ENCODE results near the gene FTH1.
A peak's percentile ranks its signal among the peaks of the same experiment; 100 is the strongest.

The FTH1 gene

DNA sequence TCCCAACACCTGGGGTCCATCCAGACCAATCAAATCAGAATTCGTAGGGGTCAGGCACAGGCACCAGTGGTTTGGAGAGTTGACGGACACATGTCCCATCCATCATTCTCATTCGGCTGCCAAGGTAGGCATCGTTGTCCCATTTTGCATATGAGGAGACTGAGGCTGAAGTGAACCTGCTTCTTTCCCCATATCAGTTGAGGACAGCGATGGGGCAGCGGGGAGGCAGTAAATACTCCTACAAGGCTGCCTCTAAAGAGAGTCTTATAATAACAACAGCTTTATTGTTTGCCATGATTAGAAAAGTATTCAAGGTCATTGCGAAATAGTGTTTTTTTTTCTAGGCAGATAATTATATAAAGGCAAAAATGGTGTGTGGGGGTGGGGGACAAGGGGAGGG, 18.9 kb downstream of the FTH1 start:
- DNase-seq (ENCODE audit: low spot score), result no peak

DNA sequence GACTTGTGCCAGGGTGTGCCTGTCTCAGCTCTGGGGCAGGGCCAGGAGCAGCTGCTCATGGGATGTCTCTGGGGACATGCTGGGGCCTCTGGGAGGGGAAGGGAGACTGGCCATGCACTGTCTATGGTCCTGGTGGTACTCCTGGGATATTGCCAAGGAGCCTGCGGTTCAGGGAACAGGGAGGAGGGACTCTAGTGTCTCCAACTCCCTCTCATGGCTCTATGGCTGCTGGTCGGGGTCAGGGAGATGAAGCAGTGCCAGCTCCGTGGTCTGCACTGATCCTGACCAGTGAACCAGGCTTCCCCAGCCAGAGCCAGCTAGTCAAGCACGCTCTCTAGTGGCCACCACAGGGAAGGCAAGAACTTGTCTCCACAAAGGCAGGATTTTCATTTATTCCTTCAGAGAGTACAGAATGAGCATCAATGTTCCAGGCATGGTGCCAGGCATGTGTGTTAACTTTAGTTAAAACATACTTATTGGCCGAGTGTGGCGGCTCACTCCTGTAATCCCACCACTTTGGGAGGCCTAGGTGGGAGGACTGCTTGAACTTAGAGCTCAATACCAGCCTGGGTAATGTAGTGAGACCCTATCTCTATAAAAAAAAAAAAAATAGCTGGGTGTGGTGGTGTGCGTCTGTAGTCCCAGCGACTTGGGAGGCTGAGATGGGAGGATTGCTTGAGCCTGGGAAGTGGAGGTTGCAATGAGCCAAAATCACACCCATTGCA, 19.8 kb downstream of the FTH1 start:
- DNase-seq (ENCODE audit: low spot score), result peak; percentile 88

DNA sequence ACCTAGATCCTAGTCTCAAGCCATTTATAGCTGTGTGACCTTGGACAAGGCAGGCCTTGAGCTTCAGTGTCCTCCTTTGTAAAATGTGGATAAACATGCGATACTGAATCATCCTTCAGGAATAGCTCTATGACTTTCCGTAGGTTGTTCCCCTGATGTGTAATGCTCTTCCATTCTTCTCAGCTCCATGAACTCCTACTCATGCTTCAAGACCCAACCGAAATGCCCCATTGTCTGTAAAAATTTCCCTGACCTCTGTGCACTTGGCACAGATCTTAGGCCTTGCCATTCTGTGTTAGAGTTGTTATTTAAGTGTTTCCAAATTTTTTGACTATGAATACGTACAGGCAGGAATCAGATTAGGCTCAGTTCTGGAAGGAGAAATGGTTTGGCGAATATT, 20.5 kb downstream of the FTH1 start:
- no peak for DNase-seq (ENCODE audit: low spot score)

DNA sequence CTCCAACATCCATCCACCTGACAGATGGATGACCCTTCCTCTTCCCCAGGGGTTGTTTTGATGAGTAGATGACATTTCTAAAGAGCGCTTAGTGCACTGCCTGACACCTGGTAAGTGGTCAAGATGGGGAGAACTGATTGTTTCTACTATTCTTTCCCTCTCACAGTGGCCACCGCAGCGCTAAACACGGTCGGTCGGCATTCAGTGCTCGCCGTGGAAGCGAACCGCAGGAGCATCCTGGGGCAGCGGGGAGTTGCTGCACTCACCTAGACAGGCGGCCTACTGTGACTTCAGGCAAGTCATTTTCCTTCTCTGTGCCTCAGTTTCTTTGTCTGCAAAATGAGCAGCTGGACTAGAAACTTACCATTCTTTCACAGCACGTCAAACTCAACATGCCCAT, 22.2 kb downstream of the FTH1 start:
- no peak for DNase-seq (ENCODE audit: low spot score)

DNA sequence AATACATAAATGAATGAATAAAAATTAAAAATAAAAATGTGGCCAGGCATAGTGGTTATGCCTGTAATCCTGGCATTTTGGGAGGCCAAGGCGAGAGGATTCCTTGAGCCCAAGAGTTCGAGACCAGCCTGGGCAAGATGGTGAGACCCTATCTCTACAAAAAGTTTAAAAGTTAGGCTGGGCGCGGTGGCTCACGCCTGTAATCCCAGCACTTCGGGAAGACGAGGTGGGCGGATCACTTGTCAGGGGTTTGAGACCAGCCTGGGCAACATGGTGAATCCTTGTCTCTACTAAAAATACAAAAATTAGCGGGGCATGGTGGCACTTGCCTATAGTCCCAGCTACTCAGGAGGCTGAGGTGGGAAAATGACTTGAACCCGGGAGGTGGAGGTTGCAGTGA, 27.0 kb downstream of the FTH1 start:
- no peak for DNase-seq (ENCODE audit: low spot score)

DNA sequence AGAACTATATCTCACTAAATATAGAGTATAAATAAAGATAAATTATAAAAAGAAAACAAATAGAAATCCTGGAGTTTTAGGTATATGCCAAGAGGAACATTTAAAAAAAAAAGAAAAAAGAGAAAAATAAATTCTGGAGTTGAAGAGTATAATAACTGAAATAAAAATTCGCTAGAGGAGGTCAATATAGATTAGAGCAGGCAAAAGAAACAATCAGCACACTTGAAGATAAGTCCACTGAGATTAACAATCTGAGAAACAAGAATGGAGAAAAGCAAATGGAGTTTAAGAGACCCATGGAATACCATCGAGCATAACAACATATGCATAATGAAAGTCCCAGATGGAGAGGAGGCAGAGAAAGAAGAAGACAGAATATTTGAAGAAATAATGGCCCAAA, 31.6 kb downstream of the FTH1 start:
- DNase-seq (ENCODE audit: low spot score), result no peak

DNA sequence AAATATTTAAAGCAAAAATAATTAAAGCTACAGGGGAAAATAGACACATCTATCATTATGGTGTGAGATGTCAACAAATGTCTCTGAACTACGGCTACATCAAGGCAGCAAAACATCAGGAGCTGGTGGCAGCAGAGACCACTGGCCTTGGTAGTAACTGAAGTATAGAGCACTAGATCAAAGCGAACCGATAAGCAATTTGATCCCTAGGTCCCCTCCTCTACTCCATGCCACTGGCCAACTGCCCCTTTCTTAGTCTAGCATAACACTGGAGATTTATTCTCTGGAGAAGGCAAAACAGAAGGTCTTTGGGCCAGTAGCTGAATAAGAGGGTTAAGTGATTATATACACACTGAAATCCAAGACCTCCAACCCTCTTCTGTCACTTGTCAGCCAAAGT, 36.5 kb downstream of the FTH1 start:
- no peak for DNase-seq (ENCODE audit: low spot score)

DNA sequence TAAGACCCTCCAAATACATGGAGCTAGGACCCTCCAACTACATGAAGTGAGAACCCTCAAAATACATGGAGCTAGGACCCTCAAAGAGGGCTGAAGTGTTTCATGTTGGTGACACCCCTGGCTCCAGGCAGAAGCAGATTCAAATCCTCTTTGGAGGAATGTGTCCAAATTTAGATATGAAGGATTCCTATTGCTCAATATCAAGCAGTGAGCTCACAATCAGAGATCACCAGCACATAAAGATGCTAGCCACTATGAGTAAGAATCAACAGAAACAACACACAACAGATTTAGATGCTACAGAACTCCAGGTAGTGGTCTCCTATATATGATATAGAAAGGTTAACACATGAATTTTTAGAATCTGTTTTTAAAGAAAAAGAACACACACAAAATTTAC, 38.8 kb downstream of the FTH1 start:
- no peak for DNase-seq (ENCODE audit: low spot score)

DNA sequence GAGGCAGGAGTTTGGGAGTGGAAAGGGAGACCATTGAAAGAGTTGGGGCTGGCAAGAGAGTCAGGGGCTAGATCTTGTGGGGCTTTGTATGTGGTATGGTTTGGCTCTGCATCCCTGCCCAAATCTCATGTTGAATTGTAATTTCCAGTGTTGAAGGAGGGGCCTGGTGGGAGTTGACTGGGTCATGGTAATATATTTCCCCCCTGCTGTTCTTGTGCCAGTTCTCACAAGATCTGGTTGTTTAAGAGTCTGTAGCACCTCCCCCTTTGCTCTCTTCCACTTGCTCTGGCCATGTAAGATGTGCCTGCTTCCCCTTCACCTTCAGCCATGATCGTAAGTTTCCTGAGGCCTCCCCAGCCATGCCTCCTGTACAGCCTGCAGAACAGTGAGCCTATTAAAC, 39.9 kb downstream of the FTH1 start:
- DNase-seq (ENCODE audit: low spot score), result no peak

DNA sequence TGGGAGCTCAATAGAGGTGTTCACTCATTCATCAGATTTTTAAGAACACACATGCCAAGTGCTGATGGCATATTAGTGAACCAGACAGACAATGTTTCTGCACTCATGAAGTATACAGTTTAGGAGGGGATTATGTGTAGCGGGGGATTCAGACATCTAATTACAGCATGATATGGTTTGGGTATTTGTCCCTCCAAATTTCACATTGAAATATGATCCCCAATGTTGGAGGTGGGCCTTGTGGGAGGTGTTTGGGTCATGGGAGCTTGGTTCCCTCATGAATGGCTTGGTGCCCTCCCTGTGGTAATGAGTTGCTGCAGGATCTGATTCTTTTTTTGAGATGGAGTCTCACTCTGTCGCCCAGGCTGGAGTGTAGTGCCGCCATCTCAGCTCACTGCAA, 41.2 kb downstream of the FTH1 start:
- no peak for DNase-seq (ENCODE audit: low spot score)

DNA sequence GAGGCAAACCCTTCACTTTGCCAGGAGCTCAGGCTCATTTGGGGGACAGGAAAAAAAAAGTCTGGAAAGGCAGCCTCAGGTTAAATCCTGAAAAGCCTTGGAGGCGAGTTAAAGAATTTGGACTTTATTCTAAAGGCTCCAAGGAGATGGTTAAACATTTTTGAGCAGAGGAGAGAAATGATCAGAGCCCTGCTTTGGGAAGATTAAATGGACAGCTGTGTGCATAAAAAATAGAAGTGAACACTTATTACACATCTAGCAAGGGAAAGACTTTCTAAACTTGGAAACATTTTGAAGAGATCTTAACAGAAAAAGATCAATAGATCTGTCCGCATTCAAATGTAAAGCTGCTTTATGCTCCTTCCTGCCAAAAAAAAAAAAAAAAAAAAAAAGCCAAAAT, 41.7 kb downstream of the FTH1 start:
- DNase-seq (ENCODE audit: low spot score), result no peak

DNA sequence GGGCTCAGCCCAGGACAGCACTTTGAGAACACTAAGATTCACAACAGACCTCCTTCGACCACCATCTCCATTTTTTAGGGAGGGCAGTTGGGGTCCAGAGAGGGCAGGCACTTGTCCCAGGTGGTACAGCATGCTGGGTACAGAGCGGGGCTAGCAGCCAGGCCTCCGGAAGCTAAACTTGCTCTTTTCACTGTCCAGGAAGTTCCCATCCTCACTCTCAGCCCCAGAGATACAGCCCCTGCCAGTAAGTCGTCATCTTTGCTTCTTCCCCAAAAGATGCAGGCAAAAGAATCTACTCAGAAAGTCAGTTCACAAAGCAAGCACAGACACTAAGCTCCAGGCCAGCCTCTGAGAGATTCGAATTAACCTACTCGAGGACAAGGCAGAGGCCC, 43.4 kb downstream of the FTH1 start:
- DNase-seq (ENCODE audit: low spot score), result no peak

DNA sequence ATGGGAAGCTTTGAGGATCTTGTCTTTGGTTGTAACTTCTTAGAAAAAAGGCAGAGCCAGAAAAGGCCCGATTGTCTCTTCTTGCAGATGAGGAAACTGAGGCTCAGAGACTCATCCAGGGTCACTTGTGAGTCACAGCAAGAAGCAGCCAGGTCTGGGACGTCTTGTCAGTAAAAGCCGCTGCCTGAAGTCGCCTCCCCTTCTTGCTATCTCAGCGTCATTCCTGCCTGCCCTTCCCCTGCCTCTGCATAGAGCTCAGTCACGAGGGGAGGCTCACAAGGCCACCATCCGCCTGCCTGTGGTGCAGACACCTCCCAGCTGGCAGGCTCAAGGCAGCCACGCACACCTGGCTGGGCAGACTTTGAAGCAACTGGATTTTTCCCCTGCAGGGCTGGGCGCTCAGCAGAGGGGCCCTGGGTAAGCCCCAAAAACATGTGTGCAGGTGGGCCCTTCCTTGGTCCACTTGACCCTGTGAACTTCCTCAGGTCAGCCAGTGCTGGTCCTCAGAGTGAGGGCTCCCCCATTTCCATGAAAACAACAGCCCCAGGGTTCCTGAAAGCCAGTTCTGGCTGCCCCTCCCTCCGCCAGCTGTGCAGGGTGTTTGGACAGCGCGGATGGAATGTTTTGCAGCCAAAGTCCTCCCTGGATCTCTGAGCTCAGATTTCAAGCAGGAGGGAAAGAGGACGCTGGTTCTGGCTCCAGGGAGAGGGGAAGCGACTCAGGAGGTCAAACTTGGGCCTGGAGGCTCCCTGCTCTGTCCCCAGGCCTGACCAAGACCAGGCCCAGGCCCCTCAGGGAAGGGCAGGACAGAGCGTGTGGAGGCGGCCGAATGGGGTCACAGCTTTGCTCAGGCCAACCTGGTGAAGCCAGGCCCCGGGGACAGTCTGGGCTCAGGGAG, 44.0 kb downstream of the FTH1 start:
- peak; percentile 91 for DNase-seq (ENCODE audit: low spot score)

DNA sequence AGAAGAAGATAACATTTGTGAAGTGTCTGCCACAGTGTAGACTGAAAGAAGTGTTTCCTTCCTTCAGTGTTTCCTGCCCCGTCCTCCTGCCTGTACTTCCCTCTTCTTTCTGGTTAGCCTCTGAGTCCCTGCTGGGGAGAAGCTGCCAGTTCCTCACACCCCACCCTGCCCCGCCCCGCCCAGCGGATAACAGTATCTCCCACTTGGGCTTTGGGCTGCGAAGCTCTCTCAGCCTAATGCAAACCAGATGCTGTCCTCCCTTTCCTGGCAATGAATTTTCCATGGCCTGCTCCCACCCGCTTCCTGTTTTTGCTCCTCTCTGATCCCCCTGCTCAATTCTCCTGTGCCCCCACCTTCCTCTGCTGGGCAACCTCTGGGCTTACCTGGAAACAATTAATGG, 44.9 kb downstream of the FTH1 start:
- peak; percentile 90 for DNase-seq (ENCODE audit: low spot score)

DNA sequence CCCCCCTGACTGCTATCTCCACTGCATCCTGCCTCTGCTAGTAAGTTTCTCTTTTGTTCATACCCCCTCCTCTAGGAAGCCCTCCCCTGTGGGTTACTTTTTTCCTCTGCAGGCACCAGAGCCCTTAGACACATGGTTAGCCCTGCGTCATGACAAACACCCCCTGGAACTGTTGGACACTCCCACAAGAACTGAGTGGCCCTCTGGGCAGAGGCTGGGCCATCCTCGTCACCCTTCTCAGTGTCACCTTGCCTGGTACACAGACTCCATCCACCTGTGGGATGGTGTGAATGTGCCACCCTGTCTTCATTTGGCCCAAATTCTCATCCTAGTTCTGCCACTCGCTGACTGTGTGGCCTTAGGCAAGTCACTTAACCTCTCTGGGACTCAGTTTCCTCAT, 46.0 kb downstream of the FTH1 start:
- DNase-seq (ENCODE audit: low spot score), result no peak

DNA sequence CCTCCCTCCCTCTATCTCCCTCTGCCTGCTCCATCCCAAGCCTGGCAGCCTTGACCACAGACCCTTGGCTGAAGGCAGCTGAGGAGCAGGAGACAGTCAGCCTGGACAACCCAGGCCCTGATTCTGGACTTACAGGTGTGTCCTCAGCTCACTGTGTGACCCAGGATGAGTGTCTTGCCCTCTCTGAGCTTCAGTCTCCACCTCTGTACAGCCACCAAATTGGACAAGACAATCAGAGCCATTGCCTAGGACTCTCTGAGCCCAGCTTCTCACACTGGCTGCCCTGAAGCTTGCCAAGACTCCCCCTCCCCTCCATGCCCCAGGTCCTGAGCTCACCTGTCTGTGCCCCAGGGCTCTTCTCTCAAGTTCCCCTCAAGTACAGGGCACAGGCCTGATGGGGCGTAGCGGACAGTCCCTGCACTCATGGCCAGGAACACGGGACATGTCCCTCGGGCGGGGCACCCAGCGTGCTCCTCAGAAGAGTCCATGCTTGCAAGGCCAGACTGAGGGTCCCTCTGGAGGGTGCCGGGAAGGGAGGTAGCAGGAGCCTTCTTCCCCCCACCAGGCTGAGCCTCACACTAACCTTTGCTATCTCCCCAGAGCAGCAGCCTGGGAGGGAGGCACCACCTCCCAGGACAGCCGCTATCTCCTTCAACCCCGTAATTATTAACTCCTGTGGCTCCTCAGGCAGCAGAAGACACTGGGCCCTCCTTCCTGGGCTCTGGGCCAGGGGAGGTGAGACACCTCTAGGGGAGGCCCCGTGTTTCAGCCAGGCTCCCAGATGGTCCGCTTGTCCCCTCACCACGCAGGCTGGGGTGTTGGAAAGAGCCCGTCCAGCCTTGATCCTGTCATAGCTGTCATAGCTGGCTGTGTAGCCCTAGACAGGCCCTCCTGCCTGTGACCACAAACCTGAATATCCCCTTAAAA, 47.5 kb downstream of the FTH1 start:
- DNase-seq (ENCODE audit: low spot score), result peak; percentile 64

DNA sequence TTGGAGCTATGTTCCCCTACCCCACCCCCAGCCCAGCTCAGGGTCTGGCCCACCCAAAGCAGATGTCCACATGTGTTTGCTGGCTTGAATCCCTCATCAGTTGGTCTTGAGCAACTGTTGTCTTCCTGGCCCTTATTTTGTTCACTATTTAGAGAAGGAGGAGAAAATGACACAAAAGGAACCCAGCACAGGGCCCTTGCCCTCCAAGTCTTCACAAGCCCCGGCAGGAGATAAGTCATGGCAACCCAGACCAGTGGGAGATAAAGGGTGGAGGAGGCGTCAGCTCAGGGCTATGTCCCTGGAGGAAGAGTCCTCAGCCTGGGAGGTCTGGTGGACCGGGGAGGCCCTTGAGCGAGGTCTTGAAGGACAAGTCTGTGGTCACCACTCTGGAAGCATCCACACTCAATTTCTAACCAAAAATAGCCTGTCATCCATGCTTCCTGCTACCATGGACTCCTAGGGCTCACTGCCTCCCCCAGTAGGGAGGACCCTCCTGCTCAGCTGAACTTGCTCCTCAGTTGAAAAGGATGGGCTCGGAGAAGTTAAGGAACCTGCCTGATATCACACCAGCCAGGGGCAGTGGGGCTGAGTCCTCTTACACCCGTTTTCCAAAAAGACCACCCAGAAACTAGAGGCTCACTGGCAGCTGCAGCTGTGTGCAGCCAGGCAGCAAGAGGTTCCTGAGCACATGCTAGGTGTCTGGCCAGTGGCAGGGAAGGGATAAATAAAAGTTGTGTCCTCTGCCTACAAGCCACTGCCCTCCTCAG, 48.3 kb downstream of the FTH1 start:
- DNase-seq (ENCODE audit: low spot score), result peak; percentile 64

DNA sequence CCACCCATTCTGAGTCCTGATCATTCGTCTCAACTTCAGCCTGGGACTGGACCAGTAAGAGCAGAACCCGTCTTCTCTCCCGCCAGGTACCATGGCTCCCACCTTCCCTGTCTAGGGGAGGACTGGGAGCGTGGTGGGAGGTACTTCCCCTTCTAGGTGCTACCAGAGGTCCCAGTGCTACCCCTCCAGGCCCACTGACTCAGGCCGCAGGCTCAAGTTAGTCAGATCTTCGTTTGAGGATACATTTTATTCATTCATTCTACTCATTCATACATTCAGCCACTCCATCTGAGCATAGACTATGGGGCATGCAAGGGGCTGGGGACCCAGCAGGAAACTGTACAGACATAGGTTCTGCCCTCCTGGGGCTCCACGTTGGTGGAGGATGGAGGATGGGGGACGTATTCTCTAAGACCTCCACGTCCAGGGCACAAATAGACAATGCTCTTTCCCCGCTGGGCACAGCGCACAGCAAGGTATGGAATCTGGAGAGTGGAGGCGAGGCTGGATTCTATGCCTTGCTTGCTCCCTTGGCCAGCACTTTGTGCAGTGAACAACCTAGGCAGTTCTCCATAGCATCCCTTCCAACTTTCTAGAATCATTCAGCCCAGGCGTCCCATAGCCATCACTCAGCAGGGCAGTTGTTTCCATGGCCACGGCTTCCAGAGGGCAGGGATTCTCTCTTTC, 49.0 kb downstream of the FTH1 start:
- no peak for DNase-seq (ENCODE audit: low spot score)

DNA sequence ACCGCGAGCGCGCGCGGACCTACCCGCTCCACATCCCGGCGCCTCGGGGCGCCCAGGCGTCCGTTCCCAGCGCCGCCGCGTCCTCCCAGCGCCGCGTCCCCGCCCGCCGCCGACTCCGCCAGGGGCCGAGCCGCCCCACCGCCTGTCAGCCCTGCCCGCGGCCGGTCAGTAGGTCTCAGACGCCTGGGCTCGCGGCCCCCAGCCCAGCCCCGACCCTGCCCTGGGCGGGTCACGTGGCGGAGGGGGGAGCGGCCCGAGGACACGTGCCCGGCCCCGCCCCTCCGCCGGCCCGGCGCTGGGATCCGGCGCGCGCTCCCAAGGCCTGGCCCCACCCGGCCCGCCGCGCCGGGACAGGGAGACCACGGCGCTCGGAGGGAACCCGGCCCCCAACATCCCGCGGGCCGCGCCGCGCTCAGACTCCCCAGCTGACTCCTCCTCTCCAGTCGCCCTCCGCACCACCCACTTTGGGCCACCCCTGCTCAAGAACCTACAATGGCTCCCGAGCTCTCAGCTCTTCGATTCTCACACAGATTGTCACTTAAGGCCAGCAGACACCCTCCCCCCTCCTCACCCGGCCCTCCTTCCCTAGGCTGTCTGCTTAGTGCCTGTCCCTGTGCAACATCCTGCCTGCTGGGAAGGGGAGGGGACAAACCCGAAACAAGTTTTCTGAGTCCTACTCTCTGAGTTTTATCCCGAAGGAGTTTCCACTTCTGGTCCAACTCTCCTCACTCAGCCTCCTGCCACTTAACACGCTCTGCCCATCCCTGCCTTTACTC, 49.9 kb downstream of the FTH1 start, which contains the start of gene RAB3IL1:
Gene RAB3IL1, minus strand, starts transcription at position 233 of the 776 bp plus-strand sequence. Its CDS starts 199 bp downstream, at position 34.
- peak; percentile 84 for DNase-seq (ENCODE audit: low spot score)

DNA sequence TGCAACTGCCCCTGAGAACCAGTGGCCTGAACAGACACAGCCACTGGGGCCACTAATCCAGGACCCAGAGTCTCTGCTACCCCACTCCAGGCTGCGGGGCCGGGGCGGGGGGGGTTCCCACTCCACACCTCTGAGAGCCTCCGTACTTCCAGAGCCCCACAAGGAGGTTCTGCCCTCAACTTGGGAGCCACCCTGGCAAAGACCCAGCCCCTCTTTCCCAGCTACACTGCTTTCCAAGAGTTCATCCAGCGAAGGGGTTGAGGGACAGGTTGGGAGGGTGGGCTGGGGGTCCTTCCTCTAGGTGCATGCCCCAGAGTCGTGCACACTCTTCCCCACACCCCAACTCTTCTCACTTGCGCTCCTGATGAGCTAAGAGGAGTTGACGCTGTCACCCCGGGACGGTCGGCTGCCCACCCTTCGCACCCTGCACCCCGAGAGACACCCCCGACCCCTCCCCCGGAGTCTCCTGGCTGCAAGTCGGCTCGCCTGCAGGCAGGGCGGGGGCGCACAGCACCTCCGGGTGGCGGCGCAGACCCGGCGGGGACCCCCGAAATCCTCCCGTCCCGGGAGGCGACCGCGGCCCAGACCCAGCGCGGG, 50.6 kb downstream of the FTH1 start:
- DNase-seq (ENCODE audit: low spot score), result peak; percentile 72
